Upper lobe of left lung (tissue), 6 donors: Measurements from ENCODE around the gene TRIM8. TPM values are rescaled to one million over a fixed set of nuclear protein-coding genes. Genes with fewer than 3 reads are reported as not detected.

ENCODE experiments used
- ATAC-seq, 2 donors: fragments of 200-7000 bp; cut with Tn5 transposase; one replicate each; pipeline ENCODE4 v1.9.1; 2022; ENCODE audit warnings: mild to moderate bottlenecking in 2 of 2, moderate library complexity in 2 of 2; ENCODE audit not compliant: low FRiP score in 2 of 2
- DNase-seq, 2 donors: peaks; one replicate each; pipeline ENCODE4 v3.0.0-alpha.2; 2019 to 2020
- H3K27ac ChIP-seq, 4 donors: fragments of 200-600 bp; sonication (generic); one replicate each; pipeline ENCODE4 v1.5.1; 2016 to 2019
- H3K27me3 ChIP-seq, 4 donors: fragments of 200-600 bp; sonication (generic); one replicate each; pipeline ENCODE4 v1.5.1; 2017 to 2019
- H3K36me3 ChIP-seq, 4 donors: fragments of 200-600 bp; sonication (generic); one replicate each; pipeline ENCODE4 v1.5.1; 2016 to 2019
- H3K4me1 ChIP-seq, 4 donors: fragments of 200-600 bp; sonication (generic); one replicate each; pipeline ENCODE4 v1.5.1; 2018 to 2019
- H3K4me3 ChIP-seq, 4 donors: fragments of 200-600 bp; sonication (generic); one replicate each; pipeline ENCODE4 v1.5.1; 2017 to 2019; ENCODE audit warnings: mild to moderate bottlenecking in 2 of 4, moderate library complexity in 1 of 4
- H3K9me3 ChIP-seq, 4 donors: fragments of 200-600 bp; sonication (generic); one replicate each; pipeline ENCODE4 v1.5.1; 2018 to 2019
- EP300 ChIP-seq, 4 donors: sonication (generic); formaldehyde crosslinking; IDR thresholded peaks; one replicate each; pipeline ENCODE4 v1.5.1; 2017; ENCODE audit warnings: antibody characterized with exemption in 4 of 4, control low read depth in 2 of 4
- POLR2A ChIP-seq, 4 donors: fragments of 450-650 bp; IDR thresholded peaks; one replicate each; pipeline ENCODE4 v1.5.1; 2016 to 2017; ENCODE audit warnings: antibody characterized with exemption in 4 of 4, mild to moderate bottlenecking in 2 of 4
- POLR2AphosphoS5 ChIP-seq, 2 donors: sonication (generic); formaldehyde crosslinking; IDR thresholded peaks; one replicate each; pipeline ENCODE4 v1.5.1; 2017; ENCODE audit warnings: antibody characterized with exemption in 2 of 2
- WGBS, 2 donors: methylation state at CpG; one replicate each; pipeline ENCODE4 v1.1.5; 2017 to 2018; 5-methylcytosine and 5-hydroxymethylcytosine counted together
- total RNA-seq, 6 donors: library from RNA; depleted of rRNA in 4 of 6; stranded (reverse); fragments of >200 nt in 4 of 6; gene quantifications; one replicate each; pipeline versions ENCODE4 v1.1.0 to v1.2.1, GENCODE V29; 2016 to 2021
- TF ChIP-seq, protein P1 (sequence below), 6 experiments: fragments of 450-650 bp in 4 of 6; fragments of 200-600 bp in 2 of 6; sonication (generic) in 2 of 6; IDR thresholded peaks; one replicate each; pipeline ENCODE4 v1.5.1; 2016 to 2019; ENCODE audit warnings: antibody characterized with exemption in 6 of 6
- donor health status: DM: no; HTN: no; CAD: no; lungs with moderate emphysema.
- donor health status: DM: no; HTN: yes; CAD: no; lungs with severe emphysema.

TRIM8 gene
- total RNA-seq, 6 donors from 2014 or later: 162 to 279 (median 177) TPM

DNA sequence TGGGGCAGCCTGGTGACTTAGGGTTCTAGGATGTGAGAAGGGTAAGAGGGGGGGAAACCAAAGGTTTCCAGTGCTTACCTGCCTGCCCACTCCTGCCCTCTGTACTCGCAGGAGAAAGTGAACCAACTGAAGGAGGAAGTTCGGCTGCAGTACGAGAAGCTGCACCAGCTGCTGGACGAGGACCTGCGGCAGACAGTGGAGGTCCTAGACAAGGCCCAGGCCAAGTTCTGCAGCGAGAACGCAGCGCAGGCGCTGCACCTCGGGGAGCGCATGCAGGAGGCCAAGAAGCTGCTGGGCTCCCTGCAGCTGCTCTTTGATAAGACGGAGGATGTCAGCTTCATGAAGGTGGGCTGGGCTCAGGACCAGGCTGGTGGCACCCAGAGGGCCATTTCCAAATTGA is 10.7 kb downstream of the TRIM8 start:
- DNase-seq (no peak), ATAC-seq (no peak)
- no peak for TF ChIP-seq EP300 (IDR thresholded peaks at IDR 0.05)
- no peak for TF ChIP-seq POLR2AphosphoS5 (IDR thresholded peaks at IDR 0.05)
- no peak for TF ChIP-seq POLR2A (IDR thresholded peaks at IDR 0.05)
- TF ChIP-seq, protein P1, sequence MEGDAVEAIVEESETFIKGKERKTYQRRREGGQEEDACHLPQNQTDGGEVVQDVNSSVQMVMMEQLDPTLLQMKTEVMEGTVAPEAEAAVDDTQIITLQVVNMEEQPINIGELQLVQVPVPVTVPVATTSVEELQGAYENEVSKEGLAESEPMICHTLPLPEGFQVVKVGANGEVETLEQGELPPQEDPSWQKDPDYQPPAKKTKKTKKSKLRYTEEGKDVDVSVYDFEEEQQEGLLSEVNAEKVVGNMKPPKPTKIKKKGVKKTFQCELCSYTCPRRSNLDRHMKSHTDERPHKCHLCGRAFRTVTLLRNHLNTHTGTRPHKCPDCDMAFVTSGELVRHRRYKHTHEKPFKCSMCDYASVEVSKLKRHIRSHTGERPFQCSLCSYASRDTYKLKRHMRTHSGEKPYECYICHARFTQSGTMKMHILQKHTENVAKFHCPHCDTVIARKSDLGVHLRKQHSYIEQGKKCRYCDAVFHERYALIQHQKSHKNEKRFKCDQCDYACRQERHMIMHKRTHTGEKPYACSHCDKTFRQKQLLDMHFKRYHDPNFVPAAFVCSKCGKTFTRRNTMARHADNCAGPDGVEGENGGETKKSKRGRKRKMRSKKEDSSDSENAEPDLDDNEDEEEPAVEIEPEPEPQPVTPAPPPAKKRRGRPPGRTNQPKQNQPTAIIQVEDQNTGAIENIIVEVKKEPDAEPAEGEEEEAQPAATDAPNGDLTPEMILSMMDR (IDR thresholded peaks at IDR 0.05): no peak
- 78 to 85% methylated on average over 11 to 12 of the region's 12 CpGs for WGBS, 2 donors
- Histone ChIP-seq H3K27me3 (no peaks in the 10 kb centered on the region), H3K36me3 (peaks cover 17 to 74% (median 56%) of the 10 kb centered on the region in 4 donors), H3K27ac (peak overlapping the region in 3 of 4 donors; percentile 26 to 100 (median 93)), H3K9me3 (no peaks in the 10 kb centered on the region), H3K4me3 (no peak overlapping the region), H3K4me1 (peaks cover 69 to 94% (median 79%) of the 10 kb centered on the region in 4 donors)

DNA sequence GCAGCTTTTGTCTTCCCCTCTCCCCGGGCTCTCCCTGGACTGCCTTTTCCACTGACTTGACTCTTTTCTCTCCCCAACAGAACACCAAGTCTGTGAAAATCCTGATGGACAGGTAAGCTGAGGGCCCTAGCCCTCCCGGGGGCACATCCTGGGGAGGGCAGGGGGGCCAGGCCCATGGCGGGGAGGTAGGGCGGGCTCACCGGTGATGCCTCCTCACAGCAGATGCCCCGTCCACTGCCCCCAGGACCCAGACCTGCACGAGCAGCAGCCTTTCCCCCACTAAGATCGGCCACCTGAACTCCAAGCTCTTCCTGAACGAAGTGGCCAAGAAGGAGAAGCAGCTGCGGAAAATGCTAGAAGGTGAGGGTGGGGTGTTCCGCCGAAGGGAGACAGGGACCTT is 11.7 kb downstream of the TRIM8 start:
- TF ChIP-seq POLR2A (IDR thresholded peaks at IDR 0.05) (no peak), POLR2AphosphoS5 (IDR thresholded peaks at IDR 0.05) (no peak), EP300 (IDR thresholded peaks at IDR 0.05) (no peak)
- TF ChIP-seq, protein P1 (IDR thresholded peaks at IDR 0.05): no peak
- peak overlapping the region in 3 of 4 donors; percentile 80 to 93 (median 86) for H3K27ac ChIP-seq
- no peak overlapping the region for H3K4me3 ChIP-seq
- peaks cover 69 to 94% (median 79%) of the 10 kb centered on the region in 4 donors for H3K4me1 ChIP-seq
- H3K36me3 ChIP-seq: peaks cover 17 to 70% (median 54%) of the 10 kb centered on the region in 4 donors
- no peak for DNase-seq
- H3K27me3 ChIP-seq: no peaks in the 10 kb centered on the region
- H3K9me3 ChIP-seq: no peaks in the 10 kb centered on the region
- 92 to 93% methylated on average over 7 to 11 of the region's 12 CpGs for WGBS, 2 donors
- ATAC-seq: no peak

DNA sequence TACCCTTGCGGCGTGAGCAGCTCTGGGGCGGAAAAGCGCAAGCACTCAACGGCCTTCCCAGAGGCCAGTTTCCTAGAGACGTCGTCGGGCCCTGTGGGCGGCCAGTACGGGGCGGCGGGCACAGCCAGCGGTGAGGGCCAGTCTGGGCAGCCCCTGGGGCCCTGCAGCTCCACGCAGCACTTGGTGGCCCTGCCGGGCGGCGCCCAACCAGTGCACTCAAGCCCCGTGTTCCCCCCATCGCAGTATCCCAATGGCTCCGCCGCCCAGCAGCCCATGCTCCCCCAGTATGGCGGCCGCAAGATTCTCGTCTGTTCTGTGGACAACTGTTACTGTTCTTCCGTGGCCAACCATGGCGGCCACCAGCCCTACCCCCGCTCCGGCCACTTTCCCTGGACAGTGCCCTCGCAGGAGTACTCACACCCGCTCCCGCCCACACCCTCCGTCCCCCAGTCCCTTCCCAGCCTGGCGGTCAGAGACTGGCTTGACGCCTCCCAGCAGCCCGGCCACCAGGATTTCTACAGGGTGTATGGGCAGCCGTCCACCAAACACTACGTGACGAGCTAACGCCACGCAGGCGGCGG is 12.6 kb downstream of the TRIM8 start:
- DNase-seq (peak in 1 of 2 donors; percentile 79), ATAC-seq (no peak)
- Histone ChIP-seq H3K9me3 (no peaks in the 10 kb centered on the region), H3K36me3 (peaks cover 17 to 63% (median 51%) of the 10 kb centered on the region in 4 donors), H3K27ac (peak overlapping the region; percentile 76 to 93 (median 83)), H3K27me3 (no peaks in the 10 kb centered on the region), H3K4me1 (peaks cover 68 to 92% (median 79%) of the 10 kb centered on the region in 4 donors), H3K4me3 (no peak overlapping the region)
- 82 to 86% methylated on average over 30 to 40 of the region's 42 CpGs for WGBS, 2 donors
- TF ChIP-seq, protein P1 (IDR thresholded peaks at IDR 0.05): no peak
- TF ChIP-seq POLR2A (IDR thresholded peaks at IDR 0.05): no peak
- TF ChIP-seq POLR2AphosphoS5 (IDR thresholded peaks at IDR 0.05): no peak
- TF ChIP-seq EP300 (IDR thresholded peaks at IDR 0.05): no peak

DNA sequence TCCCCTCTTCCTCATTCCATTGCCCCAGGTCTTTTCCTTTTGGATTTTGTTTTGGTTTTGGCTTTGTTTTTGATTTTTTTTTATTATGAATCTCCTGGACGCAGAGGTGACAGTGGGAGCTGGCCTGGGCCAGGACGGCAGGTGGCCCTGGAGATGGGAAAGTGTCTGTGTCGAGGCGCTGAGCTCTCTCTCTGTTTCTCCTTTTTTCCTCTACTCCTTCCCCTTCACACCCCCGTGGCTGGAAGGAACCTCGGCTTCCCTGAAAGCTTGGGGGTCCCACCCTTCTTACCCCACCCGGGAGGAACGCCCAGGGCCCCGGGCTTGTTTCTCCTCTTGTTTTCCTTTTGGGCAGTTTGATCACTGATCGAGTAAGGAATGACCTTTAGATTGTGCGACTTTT is 13.2 kb downstream of the TRIM8 start:
- Histone ChIP-seq H3K4me1 (peaks cover 62 to 87% (median 74%) of the 10 kb centered on the region in 4 donors), H3K36me3 (peaks cover 17 to 63% (median 50%) of the 10 kb centered on the region in 4 donors), H3K27me3 (no peaks in the 10 kb centered on the region), H3K9me3 (no peaks in the 10 kb centered on the region), H3K27ac (peak overlapping the region; percentile 76 to 93 (median 83)), H3K4me3 (no peak overlapping the region)
- no peak for ATAC-seq
- 45% methylated on average over 11 of the region's 11 CpGs for WGBS, 2 donors
- TF ChIP-seq POLR2A (IDR thresholded peaks at IDR 0.05): no peak
- TF ChIP-seq EP300 (IDR thresholded peaks at IDR 0.05): no peak
- TF ChIP-seq, protein P1 (IDR thresholded peaks at IDR 0.05): no peak
- TF ChIP-seq POLR2AphosphoS5 (IDR thresholded peaks at IDR 0.05): no peak
- no peak for DNase-seq
